Hepatocyte (in vitro differentiated cells): ENCODE results near the gene S1PR2. TPM values are rescaled to one million over a fixed set of nuclear protein-coding genes. Genes with fewer than 3 reads are reported as not detected.
A peak's percentile ranks its signal among the peaks of the same experiment; 100 is the strongest.

Experiments
- DNase-seq: peaks from one replicate; pipeline ENCODE4 v3.0.0-alpha.2; 2016; ENCODE audit warnings: low spot score
- H2AFZ ChIP-seq: fragments of 200-600 bp; sonication (generic); 2 replicates; pipeline ENCODE4 v1.6.0; 2016; ENCODE audit warnings: antibody characterized with exemption, mild to moderate bottlenecking
- H3K27ac ChIP-seq: fragments of 200-600 bp; sonication (generic); 2 replicates; pipeline ENCODE4 v1.5.1; 2016; ENCODE audit warnings: mild to moderate bottlenecking
- H3K27me3 ChIP-seq: fragments of 200-600 bp; sonication (generic); 2 replicates; pipeline ENCODE4 v1.6.1; 2016
- H3K36me3 ChIP-seq: fragments of 200-600 bp; sonication (generic); replicated peaks from 2 replicates; pipeline ENCODE4 v1.5.1; 2016; ENCODE audit warnings: low read depth; ENCODE audit not compliant: insufficient read depth
- H3K4me1 ChIP-seq: fragments of 200-600 bp; sonication (generic); 2 replicates; pipeline ENCODE4 v1.5.1; 2016; ENCODE audit warnings: mild to moderate bottlenecking, moderate library complexity; ENCODE audit not compliant: insufficient read depth
- H3K4me2 ChIP-seq: fragments of 200-600 bp; sonication (generic); 2 replicates; pipeline ENCODE4 v1.6.0; 2016
- H3K4me3 ChIP-seq: fragments of 200-600 bp; sonication (generic); 2 replicates; pipeline ENCODE4 v1.5.1; 2016; ENCODE audit warnings: mild to moderate bottlenecking
- H3K79me2 ChIP-seq: fragments of 200-600 bp; sonication (generic); 2 replicates; pipeline ENCODE4 v1.6.0; 2017; ENCODE audit warnings: mild to moderate bottlenecking
- H3K9me2 ChIP-seq: fragments of 200-600 bp; sonication (generic); replicated peaks from 2 replicates; pipeline ENCODE4 v1.6.0; 2017; ENCODE audit warnings: mild to moderate bottlenecking; ENCODE audit not compliant: insufficient read depth
- H3K9me3 ChIP-seq: fragments of 200-600 bp; sonication (generic); 2 replicates; pipeline ENCODE4 v1.5.1; 2016; ENCODE audit warnings: low read depth, mild to moderate bottlenecking
- H4K20me1 ChIP-seq: fragments of 200-600 bp; sonication (generic); 2 replicates; pipeline ENCODE4 v1.6.0; 2016; ENCODE audit warnings: mild to moderate bottlenecking; ENCODE audit not compliant: insufficient read depth, poor library complexity, severe bottlenecking
- CTCF ChIP-seq: fragments of 200-600 bp; sonication (generic); IDR thresholded peaks from 2 replicates; pipeline ENCODE4 v1.5.1; 2016; ENCODE audit warnings: antibody characterized with exemption, mild to moderate bottlenecking; ENCODE audit not compliant: poor library complexity
- EZH2 ChIP-seq: fragments of 200-600 bp; sonication (generic); IDR thresholded peaks from 2 replicates; pipeline ENCODE4 v1.6.1; 2016; ENCODE audit warnings: antibody characterized with exemption, mild to moderate bottlenecking, borderline replicate concordance
- EZH2phosphoT487 ChIP-seq: fragments of 200-600 bp; sonication (generic); IDR thresholded peaks from one replicate; pipeline ENCODE4 v1.6.1; 2018; ENCODE audit warnings: antibody characterized with exemption, mild to moderate bottlenecking, low read depth, moderate library complexity; ENCODE audit not compliant: unreplicated experiment, severe bottlenecking
- WGBS: methylation state at CpG from one replicate; pipeline ENCODE4 v1.1.6; 2016; ENCODE audit warnings: low lambda C conversion rate; ENCODE audit errors: missing lambda C conversion rate; 5-methylcytosine and 5-hydroxymethylcytosine counted together
- polyA plus RNA-seq: library from polyadenylated mRNA; unstranded; fragments of >200 nt; fragmentation: Nextera tagmentation; extraction: Ambion mirVana; gene quantifications from 2 replicates; pipeline ENCODE4 v1.2.1, GENCODE V29; 2016
- total RNA-seq: library from RNA; depleted of rRNA; stranded (reverse); fragments of >200 nt; gene quantifications from 2 replicates; pipeline ENCODE4 v1.2.3, GENCODE V29; 2014

Gene S1PR2
- total and polyA plus RNA-seq, 2 experiments from 2014 or later = 8.6 to 16.1 TPM

GRCh38 chr19:10268071-10268470 lies 36.9 kb upstream of the S1PR2 start:
- no peak for DNase-seq

GRCh38 chr19:10266706-10267105 lies 35.6 kb upstream of the S1PR2 start:
- no peak overlapping the region for H3K27ac ChIP-seq
- no peaks in the 10 kb centered on the region for H3K9me2 ChIP-seq
- H3K4me1 ChIP-seq = peaks cover 11% of the 10 kb centered on the region
- no peak overlapping the region for H3K4me2 ChIP-seq
- WGBS = 87% methylated on average over 7 of the region's 7 CpGs
- H3K4me3 ChIP-seq = no peak overlapping the region
- H3K27me3 ChIP-seq = peaks cover 16% of the 10 kb centered on the region
- TF ChIP-seq EZH2phosphoT487 (no peak), CTCF (no peak), EZH2 (no peak)
- no peak overlapping the region for H2AFZ ChIP-seq
- no peaks in the 10 kb centered on the region for H4K20me1 ChIP-seq
- H3K36me3 ChIP-seq = no peaks in the 10 kb centered on the region
- no peaks in the 10 kb centered on the region for H3K79me2 ChIP-seq
- no peak for DNase-seq
- H3K9me3 ChIP-seq = no peaks in the 10 kb centered on the region

More at GRCh38 chr19:10268071-10268470, 36.9 kb upstream of the S1PR2 start:
- Histone ChIP-seq H3K36me3 (no peaks in the 10 kb centered on the region), H3K9me2 (no peaks in the 10 kb centered on the region), H3K79me2 (no peaks in the 10 kb centered on the region), H3K9me3 (no peaks in the 10 kb centered on the region), H4K20me1 (no peaks in the 10 kb centered on the region), H3K4me3 (no peak overlapping the region), H3K4me1 (peaks cover 11% of the 10 kb centered on the region), H3K27me3 (peaks cover 22% of the 10 kb centered on the region), H2AFZ (no peak overlapping the region), H3K27ac (no peak overlapping the region), H3K4me2 (no peak overlapping the region)
- 82% methylated on average over 6 of the region's 6 CpGs for WGBS
- TF ChIP-seq CTCF (no peak), EZH2 (no peak), EZH2phosphoT487 (no peak)

GRCh38 chr19:10262771-10263170 lies 31.6 kb upstream of the S1PR2 start:
- H3K27ac ChIP-seq = no peak overlapping the region
- DNase-seq = no peak
- TF ChIP-seq EZH2phosphoT487 (no peak), EZH2 (no peak), CTCF (no peak)
- no peaks in the 10 kb centered on the region for H3K27me3 ChIP-seq
- no peaks in the 10 kb centered on the region for H3K79me2 ChIP-seq
- H3K9me3 ChIP-seq = no peaks in the 10 kb centered on the region
- no peak overlapping the region for H3K4me3 ChIP-seq
- no peaks in the 10 kb centered on the region for H3K9me2 ChIP-seq
- 84% methylated on average over 7 of the region's 7 CpGs for WGBS
- no peak overlapping the region for H2AFZ ChIP-seq
- H3K4me2 ChIP-seq = no peak overlapping the region
- no peaks in the 10 kb centered on the region for H3K4me1 ChIP-seq
- no peaks in the 10 kb centered on the region for H4K20me1 ChIP-seq
- no peaks in the 10 kb centered on the region for H3K36me3 ChIP-seq

GRCh38 chr19:10260141-10260584 lies 29.0 kb upstream of the S1PR2 start:
- H3K27ac ChIP-seq = peak overlapping the region; percentile 83
- WGBS = 83% methylated on average over 8 of the region's 8 CpGs
- H3K4me2 ChIP-seq = no peak overlapping the region
- no peaks in the 10 kb centered on the region for H3K4me1 ChIP-seq
- H3K9me2 ChIP-seq = no peaks in the 10 kb centered on the region
- H2AFZ ChIP-seq = no peak overlapping the region
- no peaks in the 10 kb centered on the region for H3K9me3 ChIP-seq
- TF ChIP-seq CTCF (no peak), EZH2 (no peak), EZH2phosphoT487 (no peak)
- no peaks in the 10 kb centered on the region for H3K79me2 ChIP-seq
- H3K36me3 ChIP-seq = no peaks in the 10 kb centered on the region
- no peaks in the 10 kb centered on the region for H4K20me1 ChIP-seq
- H3K27me3 ChIP-seq = no peaks in the 10 kb centered on the region
- H3K4me3 ChIP-seq = no peak overlapping the region
- DNase-seq = peak; percentile 56
